ENCODE measurements around the gene SLFN12.

The SLFN12 gene

GRCh38 chr17:35453171-35453570, 20.9 kb upstream of the SLFN12 start:
- Histone ChIP-seq H2BK120ac (ENCODE audit: insufficient read depth, low read length, poor library complexity) (no peak overlapping the region), H3K36me3 (ENCODE audit: control insufficient read depth in 1 of 2, insufficient read depth in 2 of 2, low read length in 2 of 2) (no peaks in the 10 kb centered on the region), H3K27ac (ENCODE audit: low read depth, low read length) (no peak overlapping the region), H3K23ac (ENCODE audit: low read length) (no peak overlapping the region), H3K27me3 (ENCODE audit: insufficient read depth, low read length) (peaks cover 9% of the 10 kb centered on the region), H2BK5ac (ENCODE audit: low read depth, low read length, poor library complexity) (no peak overlapping the region), H3K4me3 (ENCODE audit: low read depth, low read length) (no peak overlapping the region), H2AK5ac (ENCODE audit: low read length) (no peak overlapping the region), H3K4me2 (ENCODE audit: low read length) (no peak overlapping the region), H4K8ac (ENCODE audit: low read depth, low read length) (no peak overlapping the region), H3K79me2 (ENCODE audit: control insufficient read depth, insufficient read depth, low read length, poor library complexity) (no peaks in the 10 kb centered on the region), H4K91ac (ENCODE audit: low read depth, low read length) (no peak overlapping the region), H4K12ac (ENCODE audit: low read depth, low read length) (no peak overlapping the region), H2AFZ (ENCODE audit: insufficient read depth, low read length, poor library complexity) (no peak overlapping the region), H3K9ac (ENCODE audit: low read length) (no peak overlapping the region), H2BK12ac (ENCODE audit: low read length) (no peak overlapping the region), H3K9me3 (ENCODE audit: insufficient read depth, low read depth, low read length) (no peaks in the 10 kb centered on the region), H3K79me1 (ENCODE audit: low read length) (peaks cover 3% of the 10 kb centered on the region), H3K14ac (ENCODE audit: low read length) (no peak overlapping the region), H3K18ac (ENCODE audit: low read length) (no peak overlapping the region), H3K4me1 (ENCODE audit: control insufficient read depth in 1 of 2, insufficient read depth in 2 of 2, low read length in 2 of 2) (peaks cover 6 to 9% of the 10 kb centered on the region in 2 experiments), H3K4ac (ENCODE audit: low read depth, low read length) (no peak overlapping the region)
- no peak for DNase-seq
- WGBS (ENCODE audit: extremely low coverage, insufficient coverage, insufficient read length), result no CpG with 5 or more reads among the region's 1 CpG

GRCh38 chr17:35449371-35449931, 17.2 kb upstream of the SLFN12 start:
- H4K12ac ChIP-seq (ENCODE audit: low read depth, low read length), result no peak overlapping the region
- no peak overlapping the region for H3K18ac ChIP-seq (ENCODE audit: low read length)
- no CpG with 5 or more reads among the region's 36 CpGs for WGBS (ENCODE audit: extremely low coverage, insufficient coverage, insufficient read length)
- H2BK120ac ChIP-seq (ENCODE audit: insufficient read depth, low read length, poor library complexity), result no peak overlapping the region
- H4K91ac ChIP-seq (ENCODE audit: low read depth, low read length), result no peak overlapping the region
- no peak overlapping the region for H3K27ac ChIP-seq (ENCODE audit: low read depth, low read length)
- no peak overlapping the region for H3K14ac ChIP-seq (ENCODE audit: low read length)
- no peaks in the 10 kb centered on the region for H3K79me2 ChIP-seq (ENCODE audit: control insufficient read depth, insufficient read depth, low read length, poor library complexity)
- H2AFZ ChIP-seq (ENCODE audit: insufficient read depth, low read length, poor library complexity), result peak overlapping the region; percentile 66
- no peak overlapping the region for H4K8ac ChIP-seq (ENCODE audit: low read depth, low read length)
- DNase-seq, result peak in 1 of 2 donors; percentile 4
- H3K27me3 ChIP-seq (ENCODE audit: insufficient read depth, low read length), result peaks cover 9% of the 10 kb centered on the region
- no peaks in the 10 kb centered on the region for H3K36me3 ChIP-seq (ENCODE audit: control insufficient read depth in 1 of 2, insufficient read depth in 2 of 2, low read length in 2 of 2)
- H2AK5ac ChIP-seq (ENCODE audit: low read length), result no peak overlapping the region
- no peaks in the 10 kb centered on the region for H3K9me3 ChIP-seq (ENCODE audit: insufficient read depth, low read depth, low read length)
- H3K4me2 ChIP-seq (ENCODE audit: low read length), result peak overlapping the region; percentile 65
- H3K9ac ChIP-seq (ENCODE audit: low read length), result no peak overlapping the region
- H3K4me3 ChIP-seq (ENCODE audit: low read depth, low read length), result no peak overlapping the region
- no peak overlapping the region for H2BK12ac ChIP-seq (ENCODE audit: low read length)
- peaks cover 5% of the 10 kb centered on the region for H3K79me1 ChIP-seq (ENCODE audit: low read length)
- H2BK5ac ChIP-seq (ENCODE audit: low read depth, low read length, poor library complexity), result no peak overlapping the region
- H3K23ac ChIP-seq (ENCODE audit: low read length), result no peak overlapping the region
- no peak overlapping the region for H3K4ac ChIP-seq (ENCODE audit: low read depth, low read length)
- peaks cover 6 to 9% of the 10 kb centered on the region in 2 experiments for H3K4me1 ChIP-seq (ENCODE audit: control insufficient read depth in 1 of 2, insufficient read depth in 2 of 2, low read length in 2 of 2)

GRCh38 chr17:35448899-35449227, 16.6 kb upstream of the SLFN12 start:
- H3K9me3 ChIP-seq (ENCODE audit: insufficient read depth, low read depth, low read length), result no peaks in the 10 kb centered on the region
- H3K14ac ChIP-seq (ENCODE audit: low read length), result no peak overlapping the region
- H3K4me2 ChIP-seq (ENCODE audit: low read length), result peak overlapping the region; percentile 90
- H3K4me3 ChIP-seq (ENCODE audit: low read depth, low read length), result no peak overlapping the region
- no peak overlapping the region for H3K27ac ChIP-seq (ENCODE audit: low read depth, low read length)
- H4K12ac ChIP-seq (ENCODE audit: low read depth, low read length), result no peak overlapping the region
- H2BK120ac ChIP-seq (ENCODE audit: insufficient read depth, low read length, poor library complexity), result no peak overlapping the region
- H2BK12ac ChIP-seq (ENCODE audit: low read length), result no peak overlapping the region
- no peak overlapping the region for H3K9ac ChIP-seq (ENCODE audit: low read length)
- H3K4me1 ChIP-seq (ENCODE audit: control insufficient read depth in 1 of 2, insufficient read depth in 2 of 2, low read length in 2 of 2), result peaks cover 6 to 9% of the 10 kb centered on the region in 2 experiments
- H3K27me3 ChIP-seq (ENCODE audit: insufficient read depth, low read length), result peaks cover 9% of the 10 kb centered on the region
- H3K79me2 ChIP-seq (ENCODE audit: control insufficient read depth, insufficient read depth, low read length, poor library complexity), result no peaks in the 10 kb centered on the region
- no peak overlapping the region for H4K8ac ChIP-seq (ENCODE audit: low read depth, low read length)
- H2AK5ac ChIP-seq (ENCODE audit: low read length), result no peak overlapping the region
- H3K18ac ChIP-seq (ENCODE audit: low read length), result no peak overlapping the region
- H3K23ac ChIP-seq (ENCODE audit: low read length), result no peak overlapping the region
- no peak for DNase-seq
- peak overlapping the region; percentile 18 for H2AFZ ChIP-seq (ENCODE audit: insufficient read depth, low read length, poor library complexity)
- WGBS (ENCODE audit: extremely low coverage, insufficient coverage, insufficient read length), result no CpG with 5 or more reads among the region's 16 CpGs
- no peak overlapping the region for H2BK5ac ChIP-seq (ENCODE audit: low read depth, low read length, poor library complexity)
- H3K4ac ChIP-seq (ENCODE audit: low read depth, low read length), result no peak overlapping the region
- no peaks in the 10 kb centered on the region for H3K36me3 ChIP-seq (ENCODE audit: control insufficient read depth in 1 of 2, insufficient read depth in 2 of 2, low read length in 2 of 2)
- no peak overlapping the region for H4K91ac ChIP-seq (ENCODE audit: low read depth, low read length)
- peaks cover 5% of the 10 kb centered on the region for H3K79me1 ChIP-seq (ENCODE audit: low read length)

GRCh38 chr17:35448214-35448898, 16.1 kb upstream of the SLFN12 start, which contains the start of gene SLFN13:
TSS of gene SLFN13 (minus strand) at chr17:35448766. CDS start at chr17:35445680, 3,086 bp downstream.
- Histone ChIP-seq H4K8ac (ENCODE audit: low read depth, low read length) (peak within 1 kb of the TSS; percentile 81), H4K12ac (ENCODE audit: low read depth, low read length) (no peak within 1 kb of the TSS), H3K4me1 (ENCODE audit: control insufficient read depth in 1 of 2, insufficient read depth in 2 of 2, low read length in 2 of 2) (peaks cover 6 to 9% of the 10 kb centered on the region in 2 experiments), H3K36me3 (ENCODE audit: control insufficient read depth in 1 of 2, insufficient read depth in 2 of 2, low read length in 2 of 2) (peaks cover 0 to 2% of the 10 kb centered on the region in 2 experiments), H3K79me2 (ENCODE audit: control insufficient read depth, insufficient read depth, low read length, poor library complexity) (no peaks in the 10 kb centered on the region), H4K91ac (ENCODE audit: low read depth, low read length) (peak within 1 kb of the TSS; percentile 49), H3K9me3 (ENCODE audit: insufficient read depth, low read depth, low read length) (no peaks in the 10 kb centered on the region), H3K27ac (ENCODE audit: low read depth, low read length) (peak within 1 kb of the TSS; percentile 12), H3K27me3 (ENCODE audit: insufficient read depth, low read length) (peaks cover 9% of the 10 kb centered on the region), H3K4me2 (ENCODE audit: low read length) (peak within 1 kb of the TSS; percentile 90), H3K23ac (ENCODE audit: low read length) (no peak within 1 kb of the TSS), H3K4me3 (ENCODE audit: low read depth, low read length) (peak within 1 kb of the TSS; percentile 72), H3K14ac (ENCODE audit: low read length) (peak within 1 kb of the TSS; percentile 73), H3K9ac (ENCODE audit: low read length) (peak within 1 kb of the TSS; percentile 19), H2BK12ac (ENCODE audit: low read length) (peak within 1 kb of the TSS; percentile 29), H3K4ac (ENCODE audit: low read depth, low read length) (peak within 1 kb of the TSS; percentile 9), H2AK5ac (ENCODE audit: low read length) (no peak within 1 kb of the TSS), H3K18ac (ENCODE audit: low read length) (peak within 1 kb of the TSS; percentile 78), H2BK5ac (ENCODE audit: low read depth, low read length, poor library complexity) (peak within 1 kb of the TSS; percentile 15), H3K79me1 (ENCODE audit: low read length) (peaks cover 5% of the 10 kb centered on the region), H2AFZ (ENCODE audit: insufficient read depth, low read length, poor library complexity) (peak within 1 kb of the TSS; percentile 79), H2BK120ac (ENCODE audit: insufficient read depth, low read length, poor library complexity) (peak within 1 kb of the TSS; percentile 29)
- no CpG with 5 or more reads among the region's 44 CpGs for WGBS (ENCODE audit: extremely low coverage, insufficient coverage, insufficient read length)
- DNase-seq, result peak; percentile 37 to 48
